DMS 273 treated with DMSO at 0.1 percent for 48 hours (cell line): Measurements from ENCODE around the gene ABCC1.
A peak's percentile ranks its signal among the peaks of the same experiment; 100 is the strongest.

Experiments used
- DNase-seq: peaks from one replicate; lab custom pipeline; 2025; lab: John Stamatoyannopoulos, UW

ABCC1 gene

GRCh38 chr16:16048904-16049582 is 99.6 kb downstream of the ABCC1 start:
- DNase-seq: no peak

GRCh38 chr16:16050106-16050505 is 100.7 kb downstream of the ABCC1 start:
- no peak for DNase-seq

- no peak for DNase-seq
Observed at GRCh38 chr16:16051132-16051531, 101.7 kb downstream of the ABCC1 start.

GRCh38 chr16:16052916-16053315 is 103.5 kb downstream of the ABCC1 start:
- DNase-seq: no peak

GRCh38 chr16:16057102-16057501 is 107.7 kb downstream of the ABCC1 start:
- DNase-seq: no peak

GRCh38 chr16:16059160-16059559 is 109.7 kb downstream of the ABCC1 start:
- no peak for DNase-seq

GRCh38 chr16:16059895-16060590 is 110.6 kb downstream of the ABCC1 start:
- no peak for DNase-seq

- no peak for DNase-seq
Observed at GRCh38 chr16:16062023-16062937, 112.9 kb downstream of the ABCC1 start.

GRCh38 chr16:16063683-16064082 is 114.3 kb downstream of the ABCC1 start:
- no peak for DNase-seq

GRCh38 chr16:16064874-16065384 is 115.5 kb downstream of the ABCC1 start:
- DNase-seq: no peak

- DNase-seq: peak; percentile 79
Observed at GRCh38 chr16:16067127-16067526, 117.7 kb downstream of the ABCC1 start.

GRCh38 chr16:16071631-16072244 is 122.3 kb downstream of the ABCC1 start:
- no peak for DNase-seq

GRCh38 chr16:16073001-16073545 is 123.7 kb downstream of the ABCC1 start:
- DNase-seq: no peak

GRCh38 chr16:16073891-16074881 is 124.8 kb downstream of the ABCC1 start:
- no peak for DNase-seq

GRCh38 chr16:16075488-16076422 is 126.3 kb downstream of the ABCC1 start:
- DNase-seq: no peak

- no peak for DNase-seq
Observed at GRCh38 chr16:16076423-16076813, 127.0 kb downstream of the ABCC1 start.

GRCh38 chr16:16080465-16081065 is 131.1 kb downstream of the ABCC1 start:
- no peak for DNase-seq

GRCh38 chr16:16081141-16081540 is 131.7 kb downstream of the ABCC1 start:
- no peak for DNase-seq

GRCh38 chr16:16082255-16082654 is 132.8 kb downstream of the ABCC1 start:
- DNase-seq: no peak
